Head of caudate nucleus (tissue), 42 donors: ENCODE measurements around the gene KCTD17.

Experiments
- DNase-seq, 42 donors: peaks; one replicate each; pipeline versions ENCODE4 v3.0.0 to v3.0.0-alpha.2; 2020 to 2021; ENCODE audit warnings: mixed read lengths in 7 of 42
- intact Hi-C: fragments of 100-400 bp; cut with DNase I; formaldehyde crosslinking; loops from one replicate; pipeline ENCODE4 v1.15.0; 2022

The KCTD17 gene

DNA sequence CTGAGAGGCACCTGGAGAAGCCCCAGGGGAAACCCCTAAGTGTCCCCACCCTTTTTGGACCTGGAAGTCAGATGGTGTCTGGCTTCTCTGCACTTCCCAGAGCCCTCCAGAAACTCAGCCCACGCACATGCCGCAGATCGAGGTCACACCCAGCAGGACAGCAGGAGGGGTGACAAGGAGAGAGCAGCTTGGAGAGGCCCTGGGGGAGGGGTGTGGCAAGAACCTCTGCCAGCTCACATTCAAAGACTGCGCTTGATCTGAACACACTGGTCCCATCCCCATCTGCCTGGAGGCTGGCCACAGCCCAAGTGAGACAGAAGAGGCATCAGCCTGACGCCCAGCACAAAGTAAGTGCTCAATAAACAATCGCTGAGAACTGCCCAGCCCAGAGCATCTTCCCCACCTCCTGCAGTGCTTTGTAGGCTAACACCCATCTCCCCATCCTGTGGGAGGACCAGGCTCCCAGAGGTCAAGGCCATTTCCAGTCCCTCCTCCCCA lies 36.6 kb downstream of the KCTD17 start:
- DNase-seq: no peak
- intact Hi-C loops: no loop called here

DNA sequence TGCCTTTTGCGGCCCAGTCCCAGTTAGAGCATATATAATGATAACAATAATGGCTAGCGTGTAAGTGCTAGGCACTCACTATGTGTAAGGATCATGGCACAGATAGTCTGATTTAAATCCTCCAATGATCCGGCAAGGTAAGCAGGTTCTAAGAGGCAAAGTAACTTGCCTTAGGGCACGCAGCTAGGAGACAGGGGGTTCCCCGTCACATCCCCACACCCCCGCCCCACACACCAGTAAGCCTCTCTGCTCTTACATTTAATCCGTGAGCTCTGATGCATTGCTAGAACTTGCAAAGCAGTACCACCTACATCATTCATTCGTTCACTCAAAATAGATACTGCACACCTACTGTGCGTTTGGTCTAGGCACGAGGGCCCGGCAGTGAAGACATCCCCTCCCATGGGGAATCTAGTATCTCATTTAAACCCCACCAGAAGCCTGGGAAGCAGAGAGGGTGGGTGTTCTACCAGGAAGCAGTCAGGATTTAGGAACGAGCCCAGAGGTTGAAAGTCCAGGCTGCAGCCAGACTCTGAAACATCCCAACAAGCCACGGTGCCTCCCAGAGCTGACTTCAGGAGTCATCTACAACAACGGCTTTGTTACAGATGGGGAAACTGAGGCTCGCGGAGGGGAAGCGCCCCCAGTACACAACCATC lies 37.3 kb downstream of the KCTD17 start:
- intact Hi-C loops: no loop called here
- no peak for DNase-seq

- intact Hi-C loops: no loop called here
- no peak for DNase-seq
These were observed 37.9 kb downstream of the KCTD17 start for GRCh38 chr22:37089434-37089833.

GRCh38 chr22:37090920-37091695 lies 39.6 kb downstream of the KCTD17 start:
- intact Hi-C loops: no loop called here
- no peak for DNase-seq

- intact Hi-C loops: no loop called here
- DNase-seq: no peak
These were observed 40.5 kb downstream of the KCTD17 start for GRCh38 chr22:37091994-37092393.

GRCh38 chr22:37092997-37093396 lies 41.5 kb downstream of the KCTD17 start:
- intact Hi-C loops: no loop called here
- DNase-seq: no peak

DNA sequence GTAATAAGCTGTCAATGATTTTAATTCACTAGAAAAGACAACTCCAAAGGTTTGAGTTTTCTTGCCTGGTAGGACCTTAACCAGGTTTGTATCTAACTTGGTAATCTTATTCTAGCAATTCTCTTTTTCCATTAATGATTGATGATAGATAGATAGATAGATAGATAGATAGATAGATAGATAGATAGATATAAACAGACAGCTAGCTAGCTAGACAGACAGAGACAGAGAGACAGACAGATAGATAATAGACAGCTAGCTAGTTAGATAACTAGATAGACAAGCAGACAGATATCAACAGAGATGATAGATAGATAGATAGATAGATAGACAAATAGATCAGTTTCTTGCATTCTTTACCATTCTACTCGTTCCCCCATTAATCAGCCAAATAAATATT lies 42.7 kb downstream of the KCTD17 start:
- DNase-seq: no peak
- intact Hi-C loops: no loop called here

DNA sequence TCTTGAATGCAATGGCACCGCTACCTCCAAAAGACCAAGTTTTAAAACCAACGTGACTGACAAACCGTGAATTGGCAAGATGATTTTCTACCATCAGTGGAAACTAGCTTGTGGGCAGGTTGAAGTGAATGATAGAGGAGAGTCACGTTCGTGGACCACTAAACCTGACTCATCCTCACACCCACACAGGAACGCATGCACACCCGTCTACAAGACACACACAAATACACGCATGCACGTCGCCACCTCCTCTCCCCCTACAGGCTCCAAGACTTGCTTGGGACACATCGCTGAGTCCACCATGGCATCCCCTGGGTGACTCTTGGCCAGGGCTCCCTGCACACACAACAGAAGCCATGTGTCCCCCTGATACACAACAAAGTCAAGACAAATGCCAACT lies 43.6 kb downstream of the KCTD17 start:
- intact Hi-C loops: no loop called here
- no peak for DNase-seq

- intact Hi-C loops: no loop called here
- DNase-seq: no peak
These were observed 45.8 kb downstream of the KCTD17 start for GRCh38 chr22:37097346-37097745.

DNA sequence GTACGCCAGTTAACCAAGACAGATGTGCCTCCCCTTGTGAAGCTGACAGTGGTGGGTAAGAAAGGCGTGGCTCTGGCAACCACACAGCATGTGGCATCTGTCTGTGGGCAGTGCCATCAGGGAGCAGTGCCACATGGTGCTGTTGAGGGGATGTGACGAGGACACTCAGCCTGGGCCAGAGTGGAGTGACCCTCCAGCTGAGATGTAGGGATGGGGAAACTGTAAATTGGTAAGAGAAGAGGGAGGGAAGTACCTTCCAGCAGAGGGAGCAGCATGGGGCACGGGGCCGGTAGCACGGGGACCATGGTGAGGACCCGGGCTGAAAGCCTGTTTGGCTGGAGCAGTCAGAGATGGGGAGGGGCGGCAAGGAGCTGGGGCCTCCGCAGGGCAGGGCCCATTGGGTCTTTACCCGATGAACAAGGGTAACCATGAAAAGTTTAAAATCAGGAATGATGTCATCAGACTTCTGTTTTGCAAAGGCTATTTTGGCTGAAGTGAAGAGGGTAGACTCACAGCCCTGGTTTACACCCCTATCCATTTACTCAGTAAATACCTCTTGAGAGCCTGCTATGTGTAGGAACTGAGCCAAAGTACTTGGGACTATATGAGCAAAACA lies 47.5 kb downstream of the KCTD17 start:
- no peak for DNase-seq
- intact Hi-C loops: no loop called here

- intact Hi-C loops: no loop called here
- no peak for DNase-seq
These were observed 49.1 kb downstream of the KCTD17 start for GRCh38 chr22:37100589-37101127.

DNA sequence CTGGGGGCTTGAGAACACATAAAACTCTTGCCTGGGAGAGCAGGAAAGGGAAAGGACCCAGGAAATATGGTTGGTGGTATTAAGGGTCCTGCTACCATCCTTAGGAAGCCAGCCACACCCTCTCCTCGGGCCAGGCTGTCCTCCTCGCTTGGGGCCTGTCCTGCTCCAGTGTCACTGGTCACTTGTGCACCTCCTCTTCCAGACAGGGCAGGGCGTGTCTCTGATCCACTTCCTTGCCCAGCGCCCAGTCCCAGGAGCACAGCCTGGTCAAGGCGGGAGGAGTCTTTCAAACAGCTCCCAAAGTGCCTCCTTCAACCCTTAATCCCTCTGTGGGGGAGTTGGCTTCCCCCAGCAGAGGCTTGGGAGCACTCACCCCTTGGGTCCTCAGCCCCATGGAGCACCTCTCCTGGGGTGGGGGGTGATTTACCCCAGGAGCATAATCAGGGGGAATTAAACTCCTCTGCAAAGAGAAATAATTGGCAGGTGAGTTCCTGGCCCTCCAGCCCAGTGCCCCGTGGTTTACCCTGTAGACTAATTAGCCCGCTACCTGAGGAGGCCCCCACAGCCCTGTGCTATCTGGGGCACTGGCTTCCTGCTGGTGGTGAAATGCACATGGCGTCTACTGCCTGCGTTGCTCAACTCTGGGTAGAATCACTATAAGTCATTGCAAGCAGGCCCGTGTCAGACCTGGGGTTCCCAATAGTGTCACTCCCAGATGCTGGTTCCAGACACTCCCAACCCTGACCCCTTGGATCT lies 49.9 kb downstream of the KCTD17 start:
- intact Hi-C loops: no loop called here

GRCh38 chr22:37103151-37103550 lies 51.6 kb downstream of the KCTD17 start:
- intact Hi-C loops: no loop called here
- no peak for DNase-seq

More for the DNA sequence above, 49.9 kb downstream of the KCTD17 start:
- DNase-seq: no peak

DNA sequence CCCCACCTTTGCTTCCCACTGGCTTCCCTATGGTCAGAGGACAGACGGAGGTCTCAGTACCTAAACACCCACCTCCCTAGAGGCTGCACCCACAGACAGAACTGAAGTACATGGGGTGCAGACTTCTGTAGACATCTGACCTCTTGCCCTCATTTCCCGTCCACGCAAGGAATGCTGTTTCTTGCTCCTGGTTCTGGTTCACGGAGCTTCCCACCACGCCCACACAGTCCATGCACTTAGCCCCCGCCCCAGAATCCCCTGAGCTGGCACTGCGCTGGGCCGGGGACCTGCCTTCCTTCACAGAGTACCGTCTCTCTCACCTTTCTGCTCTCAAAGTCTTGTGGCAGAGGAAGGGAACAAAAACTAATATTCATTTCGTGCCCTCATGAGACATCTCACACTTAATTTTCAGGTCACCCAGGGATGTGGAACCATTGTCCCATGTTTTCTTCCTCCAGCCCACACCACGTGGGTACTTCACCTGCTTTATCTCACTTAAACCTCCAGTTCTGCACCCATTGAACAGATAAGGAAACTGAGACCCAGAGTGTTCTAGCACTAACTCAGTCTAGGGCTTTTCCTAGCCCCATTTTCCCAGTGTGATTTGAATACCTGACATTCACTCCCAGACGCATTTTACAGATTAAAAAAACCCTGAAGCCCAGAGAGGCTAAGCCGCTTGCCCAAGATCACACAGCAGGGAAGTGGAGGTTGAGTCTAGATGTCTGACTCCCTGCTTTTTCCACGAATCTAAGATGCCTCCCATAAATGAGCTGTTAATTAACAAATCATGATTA lies 52.3 kb downstream of the KCTD17 start:
- intact Hi-C loops: no loop called here
- DNase-seq: no peak

DNA sequence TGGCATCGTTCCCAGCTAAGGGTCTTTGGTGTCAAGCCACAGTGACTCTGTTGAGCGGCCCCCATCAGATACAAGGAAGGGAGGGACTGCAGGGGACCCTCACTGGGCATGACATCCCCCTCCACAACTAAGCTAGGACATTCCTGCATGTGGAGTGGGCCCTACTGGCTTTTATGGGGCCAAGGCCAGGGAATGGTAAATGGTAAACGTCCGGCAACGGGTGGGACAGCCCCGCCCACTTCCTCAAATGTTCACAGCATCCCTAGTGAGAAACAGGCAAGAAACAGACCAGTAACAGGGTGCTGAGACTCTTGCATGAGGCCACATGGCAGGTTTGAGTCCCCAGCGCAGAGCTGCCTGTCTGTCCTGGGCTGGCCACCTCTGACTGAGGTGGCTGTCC lies 53.6 kb downstream of the KCTD17 start:
- intact Hi-C loops: no loop called here
- DNase-seq: no peak

- no peak for DNase-seq
- intact Hi-C loops: no loop called here
These were observed 54.4 kb downstream of the KCTD17 start for GRCh38 chr22:37105990-37106389.

GRCh38 chr22:37107816-37108621 lies 56.5 kb downstream of the KCTD17 start:
- no peak for DNase-seq
- intact Hi-C loops: no loop called here
